ENCODE measurements around the gene HS6ST1.

Gene HS6ST1

GRCh38 chr2:128300151-128301020, 18.3 kb downstream of the HS6ST1 start:
- in situ Hi-C loops (cut with MboI; ENCODE audit: low sequenced_read_pairs), result no loop called here

GRCh38 chr2:128299628-128300027, 19.0 kb downstream of the HS6ST1 start:
- in situ Hi-C loops (cut with MboI; ENCODE audit: low sequenced_read_pairs), result no loop called here

GRCh38 chr2:128298846-128299507, 19.7 kb downstream of the HS6ST1 start:
- in situ Hi-C loops (cut with MboI; ENCODE audit: low sequenced_read_pairs), result no loop called here

GRCh38 chr2:128298286-128298685, 20.4 kb downstream of the HS6ST1 start:
- in situ Hi-C loops (cut with MboI; ENCODE audit: low sequenced_read_pairs), result no loop called here

- in situ Hi-C loops (cut with MboI; ENCODE audit: low sequenced_read_pairs), result no loop called here
Observed at GRCh38 chr2:128293870-128294455, 24.7 kb downstream of the HS6ST1 start.

- in situ Hi-C loops (cut with MboI; ENCODE audit: low sequenced_read_pairs), result no loop called here
Observed at GRCh38 chr2:128293426-128293755, 25.3 kb downstream of the HS6ST1 start.

GRCh38 chr2:128292599-128293425, 25.9 kb downstream of the HS6ST1 start:
- in situ Hi-C loops (cut with MboI; ENCODE audit: low sequenced_read_pairs), result no loop called here

- in situ Hi-C loops (cut with MboI; ENCODE audit: low sequenced_read_pairs), result no loop called here
Observed at GRCh38 chr2:128291844-128292598, 26.6 kb downstream of the HS6ST1 start.

- in situ Hi-C loops (cut with MboI; ENCODE audit: low sequenced_read_pairs), result no loop called here
Observed at GRCh38 chr2:128291161-128291843, 27.4 kb downstream of the HS6ST1 start.

- in situ Hi-C loops (cut with MboI; ENCODE audit: low sequenced_read_pairs), result no loop called here
Observed at GRCh38 chr2:128290356-128290755, 28.3 kb downstream of the HS6ST1 start.

- in situ Hi-C loops (cut with MboI; ENCODE audit: low sequenced_read_pairs), result no loop called here
Observed at GRCh38 chr2:128289439-128289838, 29.2 kb downstream of the HS6ST1 start.

- in situ Hi-C loops (cut with MboI; ENCODE audit: low sequenced_read_pairs), result no loop called here
Observed at GRCh38 chr2:128288781-128289180, 29.9 kb downstream of the HS6ST1 start.

GRCh38 chr2:128287780-128288735, 30.6 kb downstream of the HS6ST1 start:
- in situ Hi-C loops (cut with MboI; ENCODE audit: low sequenced_read_pairs), result no loop called here

- in situ Hi-C loops (cut with MboI; ENCODE audit: low sequenced_read_pairs), result no loop called here
Observed at GRCh38 chr2:128286905-128287779, 31.5 kb downstream of the HS6ST1 start.

- in situ Hi-C loops (cut with MboI; ENCODE audit: low sequenced_read_pairs), result no loop called here
Observed at GRCh38 chr2:128286011-128286721, 32.5 kb downstream of the HS6ST1 start.

- in situ Hi-C loops (cut with MboI; ENCODE audit: low sequenced_read_pairs), result no loop called here
Observed at GRCh38 chr2:128285329-128285931, 33.2 kb downstream of the HS6ST1 start.

- in situ Hi-C loops (cut with MboI; ENCODE audit: low sequenced_read_pairs), result no loop called here
Observed at GRCh38 chr2:128284841-128285240, 33.8 kb downstream of the HS6ST1 start.
